Glomerular endothelial cell (primary cell): Measurements from ENCODE around the gene PHACTR4. TPM values are rescaled to one million over a fixed set of nuclear protein-coding genes. Genes with fewer than 3 reads are reported as not detected.
"Not testable (repeated sequence)": the region's sequence is repeated elsewhere in the genome, so short reads cannot be mapped to it uniquely, and the experiment has no call there.

Source experiments
- DNase-seq: peaks from one replicate; pipeline ENCODE4 v3.0.0-alpha.2; 2011; ENCODE audit warnings: low read depth, low spot score; ENCODE audit errors: extremely low read depth
- total RNA-seq: library from RNA; depleted of rRNA; stranded (reverse); fragments of >200 nt; gene quantifications from 2 replicates; pipeline ENCODE4 v1.2.3, GENCODE V29; 2015

Gene PHACTR4
- 16.6 and 25.9 TPM in 2 replicates for total RNA-seq

DNA sequence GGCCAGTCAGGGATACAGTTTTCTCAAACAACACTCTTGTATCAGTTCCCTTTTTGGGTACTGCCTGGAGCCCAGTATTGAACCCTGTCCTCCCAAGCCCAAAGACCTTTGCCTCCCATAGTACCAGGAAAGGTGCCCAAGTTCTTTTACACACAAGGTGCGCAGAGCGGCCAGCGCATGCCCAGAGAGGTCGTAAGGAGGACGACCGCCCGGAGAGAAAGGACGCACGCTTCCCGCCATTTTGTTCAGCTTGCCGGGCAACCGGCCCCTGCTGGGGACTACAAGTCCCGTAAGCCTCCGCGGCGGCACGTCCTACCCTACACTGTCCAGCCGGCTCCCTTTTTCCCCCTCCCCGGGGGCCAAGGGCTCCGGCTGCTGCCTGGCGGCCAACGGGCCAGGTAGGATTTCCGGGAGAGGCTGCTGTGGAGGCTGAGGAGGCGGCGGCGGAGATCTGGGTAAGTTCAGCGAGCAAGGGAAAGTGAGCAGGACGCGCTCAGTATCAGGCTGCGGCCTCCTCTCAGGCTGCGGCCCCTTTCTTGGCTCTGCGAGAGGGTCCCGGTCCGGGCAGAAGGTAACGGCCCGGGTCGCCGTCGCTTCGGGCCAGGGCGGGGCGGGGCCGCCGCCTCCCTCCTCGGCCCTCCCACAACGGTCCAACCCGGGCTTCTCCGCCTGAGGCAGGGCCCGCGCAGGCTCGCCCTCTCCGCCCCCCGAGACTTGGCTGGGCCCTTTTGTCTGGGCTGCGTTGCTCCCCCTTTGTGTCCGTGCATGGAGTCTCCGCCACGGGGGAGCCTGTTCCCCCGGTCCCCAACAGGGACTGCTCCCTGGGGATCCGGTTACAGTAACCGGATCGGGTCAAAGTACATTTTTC is at the start of gene PHACTR4:
TSS of gene PHACTR4 (plus strand) at position 370 of the 868 bp plus-strand sequence. CDS start 37,708 bp downstream, outside the sequence.
- no peak for DNase-seq

DNA sequence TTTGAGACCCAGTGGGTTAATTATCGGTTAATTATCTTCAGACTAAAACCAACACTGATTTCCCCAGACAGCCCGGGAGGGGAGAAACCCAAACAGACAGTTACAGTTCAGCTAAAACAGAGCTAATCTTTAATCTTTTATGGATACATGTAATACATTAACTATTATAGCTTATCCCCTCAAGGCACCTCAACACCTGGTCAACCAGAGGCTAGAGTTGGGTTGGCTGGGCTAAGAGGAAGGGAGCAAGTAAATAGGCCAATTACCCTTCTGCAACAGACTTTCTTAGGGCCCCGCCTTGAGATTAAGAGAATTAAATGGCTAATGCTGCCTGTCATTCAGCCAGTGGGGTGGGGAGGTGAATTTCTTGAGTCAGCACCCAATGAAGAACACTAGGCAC is 47.3 kb upstream of the PHACTR4 start:
- no peak for DNase-seq

DNA sequence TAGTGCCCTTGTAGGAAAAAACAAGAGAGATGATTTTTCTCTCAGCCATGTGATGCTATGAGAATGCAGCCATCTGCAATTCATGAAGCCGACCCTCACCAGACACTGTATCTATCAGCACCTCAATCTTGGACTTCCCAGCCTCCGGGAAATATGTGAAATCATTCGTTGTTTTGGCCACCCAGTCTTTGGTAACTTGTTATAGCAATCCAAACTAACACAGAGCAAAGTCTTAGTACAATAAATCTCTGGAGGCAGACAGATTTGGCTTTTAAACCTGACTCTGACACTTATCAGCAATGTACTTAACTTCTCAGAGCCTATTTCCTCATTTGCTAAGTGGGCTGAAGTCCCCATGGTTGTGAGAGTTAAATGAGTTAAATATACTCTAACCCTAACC is 45.8 kb upstream of the PHACTR4 start:
- no peak for DNase-seq

DNA sequence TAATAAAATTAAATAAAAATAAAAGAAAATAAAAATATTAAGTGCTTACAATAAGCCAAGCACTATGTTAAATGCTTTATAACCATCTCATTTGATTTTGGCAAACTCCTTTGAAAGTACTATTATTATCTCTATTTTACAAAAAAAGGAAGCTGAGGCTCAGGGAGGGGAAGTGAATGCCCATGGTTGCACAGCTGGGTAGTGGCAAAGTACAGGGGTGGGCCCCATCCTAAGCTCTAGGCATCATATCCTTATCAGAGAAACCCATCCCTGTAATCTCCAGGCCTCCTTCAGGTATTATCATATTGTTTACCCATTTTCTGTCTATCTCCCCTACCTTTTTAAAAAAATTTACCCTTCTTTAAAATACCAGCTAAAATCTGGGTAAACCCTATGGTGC is 43.0 kb upstream of the PHACTR4 start:
- no peak for DNase-seq

DNA sequence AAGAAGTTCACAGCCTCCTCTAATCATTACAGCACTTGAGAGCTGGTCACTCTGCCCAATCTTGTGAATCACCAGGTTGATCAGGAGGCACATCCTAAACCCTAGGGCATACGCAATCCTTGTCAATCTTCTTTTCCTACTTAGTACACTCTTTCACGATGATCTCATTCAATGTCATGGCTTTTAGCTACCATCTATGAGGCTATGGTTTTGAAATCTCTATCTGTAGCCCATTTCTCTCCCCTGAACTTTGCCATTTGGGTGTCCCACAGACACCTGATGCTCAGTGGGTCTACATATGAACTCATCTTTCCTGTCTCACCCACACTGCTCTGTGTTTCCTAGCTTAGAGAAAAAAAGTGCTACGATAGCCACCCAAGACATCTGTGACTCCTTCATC is 42.6 kb upstream of the PHACTR4 start:
- no peak for DNase-seq

DNA sequence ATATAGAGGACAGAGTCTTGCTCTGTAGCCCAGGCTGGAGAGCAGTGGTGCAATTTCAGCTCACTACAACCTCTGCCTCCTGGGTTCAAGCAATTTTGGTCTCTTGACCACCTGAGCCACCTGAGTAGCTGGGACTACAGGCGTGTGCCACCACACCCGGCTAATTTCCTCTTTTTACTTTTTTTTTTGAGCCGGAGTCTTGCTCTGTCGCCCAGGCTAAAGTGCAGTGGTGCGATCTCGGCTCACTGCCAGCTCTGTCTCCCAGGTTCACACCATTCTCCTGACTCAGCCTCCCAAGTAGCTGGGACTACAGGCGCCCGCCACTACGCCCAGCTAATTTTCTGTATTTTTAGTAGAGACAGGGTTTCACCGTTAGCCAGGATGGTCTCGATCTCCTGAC is 42.1 kb upstream of the PHACTR4 start:
- DNase-seq, result not testable (repeated sequence)

DNA sequence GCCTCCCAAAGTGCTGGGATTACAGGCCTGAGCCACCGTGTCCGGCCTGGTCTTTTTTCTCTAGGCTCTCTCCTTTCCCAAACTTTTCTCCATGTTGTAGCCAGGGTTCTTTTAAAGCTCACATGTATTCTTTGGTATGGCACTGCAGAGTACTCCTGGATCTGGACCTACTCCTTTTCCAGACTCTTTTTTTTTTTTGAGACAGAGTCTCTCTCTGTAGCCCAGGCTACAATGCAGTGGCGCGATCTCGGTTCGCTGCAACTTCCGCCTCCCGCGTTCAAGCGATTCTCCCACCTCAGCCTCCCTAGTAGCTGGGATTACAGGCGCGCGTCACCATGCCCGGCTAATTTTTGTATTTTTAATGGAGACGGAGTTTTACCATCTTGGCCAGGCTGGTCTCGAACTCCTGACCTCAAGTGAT is 41.3 kb upstream of the PHACTR4 start:
- DNase-seq, result no peak

DNA sequence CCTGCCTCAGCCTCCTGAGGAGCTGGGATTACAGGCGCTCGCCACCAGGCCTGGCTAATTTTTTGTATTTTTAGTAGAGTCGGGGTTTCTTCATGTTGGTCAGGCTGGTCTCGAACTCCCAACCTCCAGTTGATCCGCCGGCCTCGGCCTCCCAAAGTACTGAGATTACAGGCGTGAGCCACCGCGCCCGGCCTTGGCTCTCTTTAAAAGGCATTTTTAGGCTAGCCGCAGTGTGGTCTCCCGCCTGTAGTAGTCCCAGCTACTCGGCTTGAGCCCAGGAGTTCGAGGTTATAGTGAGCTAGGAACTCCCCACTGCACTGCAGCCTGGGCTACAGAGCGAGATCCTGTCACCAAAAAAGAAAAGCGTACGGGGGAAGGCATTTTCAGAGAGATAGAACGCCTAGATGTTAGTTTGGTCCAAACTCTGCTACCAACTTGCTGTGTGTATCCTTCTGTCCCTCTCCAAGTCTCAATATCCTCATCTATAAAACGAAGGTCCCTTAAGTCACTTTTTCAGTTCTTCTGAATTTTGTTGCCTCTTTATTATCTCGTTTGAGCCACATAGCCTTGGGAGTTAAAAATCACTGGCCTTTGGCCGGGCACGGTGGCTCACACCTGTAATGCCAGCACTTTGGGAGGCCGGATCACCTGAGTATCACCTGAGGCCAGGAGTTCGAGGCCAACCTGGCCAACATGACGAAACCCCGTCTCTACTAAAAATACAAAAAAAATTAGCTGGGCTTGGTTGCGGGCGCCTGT is 40.0 kb upstream of the PHACTR4 start:
- no peak for DNase-seq

DNA sequence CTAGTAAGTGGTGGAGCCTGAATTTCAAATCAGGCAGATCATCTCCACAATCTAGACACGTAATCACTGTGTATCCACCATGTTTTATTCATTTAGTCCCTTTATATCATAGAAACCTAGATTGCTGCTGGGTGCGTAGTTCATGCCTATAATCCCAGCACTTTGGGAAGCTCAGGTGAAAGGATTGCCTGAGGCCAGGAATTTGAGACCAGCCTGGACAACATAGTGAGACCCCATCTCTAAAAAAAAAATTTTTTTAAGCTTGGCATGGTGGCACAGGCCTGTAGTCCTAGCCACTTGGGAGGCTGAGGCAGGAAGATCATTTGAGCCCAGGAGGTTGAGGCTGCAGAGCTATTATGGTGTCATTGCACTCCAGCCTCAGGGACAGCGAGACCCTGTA is 30.6 kb upstream of the PHACTR4 start:
- DNase-seq, result no peak

DNA sequence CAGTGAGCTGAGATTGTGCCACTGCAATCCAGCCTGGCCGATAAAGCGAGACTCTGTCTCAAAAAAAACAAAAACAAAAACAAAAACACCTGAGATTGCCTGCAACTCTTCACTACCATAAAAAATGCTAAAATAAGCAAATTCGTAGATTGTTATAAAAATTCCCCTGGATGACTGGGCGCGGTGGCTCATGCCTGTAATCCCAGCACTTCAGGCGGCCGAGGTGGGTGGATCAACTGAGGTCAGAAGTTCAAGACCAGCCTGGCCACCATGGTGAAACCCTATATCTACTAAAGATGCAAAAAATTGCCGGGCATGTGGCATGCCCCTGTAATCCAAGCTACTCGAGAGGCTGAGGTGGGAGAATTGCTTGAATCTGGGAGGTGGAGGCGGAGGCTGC is 30.0 kb upstream of the PHACTR4 start:
- DNase-seq, result no peak

DNA sequence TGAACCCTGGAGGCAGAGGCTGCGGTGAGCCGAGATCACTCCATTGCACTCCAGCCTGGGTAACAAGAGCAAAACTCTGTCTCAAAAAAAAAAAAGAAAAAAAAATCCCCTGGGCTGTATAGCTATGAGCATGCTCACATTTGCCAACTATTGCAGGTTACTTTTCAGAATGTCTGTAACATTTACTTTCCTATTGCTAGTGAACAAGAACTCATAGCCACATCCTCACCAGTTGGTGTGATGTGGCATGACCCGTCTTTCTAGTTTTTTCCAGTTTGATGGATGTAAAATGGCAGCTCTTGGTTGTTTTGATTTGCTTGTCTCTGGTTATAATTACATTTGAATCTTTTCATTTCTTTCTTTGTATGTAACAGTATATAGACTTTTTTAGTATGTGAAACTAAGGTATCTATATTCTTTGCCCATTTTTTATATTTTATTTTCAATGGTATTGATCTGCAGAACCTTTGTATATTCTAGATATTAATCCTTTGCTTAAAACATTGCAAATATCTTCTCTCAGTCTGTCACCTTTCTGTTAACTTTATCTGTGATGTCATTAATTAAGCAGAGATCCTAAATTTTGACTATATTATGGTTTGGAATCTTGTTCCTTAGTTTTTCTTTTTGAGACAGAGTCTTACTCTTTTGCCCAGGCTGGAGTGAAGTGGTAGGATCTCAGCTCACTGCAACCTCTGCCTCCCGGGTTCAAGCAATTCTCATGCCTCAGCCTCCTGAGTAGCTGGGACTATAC is 29.1 kb upstream of the PHACTR4 start:
- no peak for DNase-seq

DNA sequence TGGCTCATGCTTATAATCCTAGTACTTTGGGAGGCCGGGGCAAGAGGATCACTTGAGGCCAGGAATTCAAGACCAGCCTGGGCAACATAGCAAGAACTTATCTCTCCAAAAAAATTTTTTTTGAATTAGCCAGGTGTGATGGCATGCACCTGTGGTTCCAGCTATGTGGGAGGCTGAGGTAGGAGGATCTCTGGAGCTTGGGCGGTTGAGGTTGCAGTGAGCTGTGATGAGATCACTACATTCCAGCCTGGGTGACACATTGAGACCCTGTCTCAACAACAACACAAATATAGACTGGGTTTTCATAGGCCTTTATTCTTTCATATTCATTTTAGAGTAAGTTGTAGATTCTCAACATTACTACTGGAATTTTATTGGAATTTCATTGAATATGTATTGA is 27.9 kb upstream of the PHACTR4 start:
- no peak for DNase-seq

DNA sequence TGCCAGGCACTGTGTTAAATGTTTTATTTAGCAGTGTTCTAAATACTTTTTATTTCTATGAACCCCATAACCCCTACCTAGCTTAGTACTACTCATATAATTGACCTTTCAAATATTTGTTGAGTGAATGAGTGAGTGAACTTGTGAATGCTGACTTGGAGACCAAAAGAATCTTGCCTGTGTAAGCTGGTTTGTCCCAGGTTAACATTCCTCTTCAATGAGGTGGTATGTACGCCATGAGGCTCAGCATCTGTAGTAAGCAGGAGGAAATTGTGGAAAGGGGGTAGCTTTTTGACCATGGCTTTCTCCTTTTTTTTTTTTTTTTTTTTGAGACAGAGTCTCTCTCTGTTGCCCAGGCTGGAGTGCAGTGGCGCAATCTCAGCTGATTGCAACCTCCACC is 26.1 kb upstream of the PHACTR4 start:
- DNase-seq, result no peak

DNA sequence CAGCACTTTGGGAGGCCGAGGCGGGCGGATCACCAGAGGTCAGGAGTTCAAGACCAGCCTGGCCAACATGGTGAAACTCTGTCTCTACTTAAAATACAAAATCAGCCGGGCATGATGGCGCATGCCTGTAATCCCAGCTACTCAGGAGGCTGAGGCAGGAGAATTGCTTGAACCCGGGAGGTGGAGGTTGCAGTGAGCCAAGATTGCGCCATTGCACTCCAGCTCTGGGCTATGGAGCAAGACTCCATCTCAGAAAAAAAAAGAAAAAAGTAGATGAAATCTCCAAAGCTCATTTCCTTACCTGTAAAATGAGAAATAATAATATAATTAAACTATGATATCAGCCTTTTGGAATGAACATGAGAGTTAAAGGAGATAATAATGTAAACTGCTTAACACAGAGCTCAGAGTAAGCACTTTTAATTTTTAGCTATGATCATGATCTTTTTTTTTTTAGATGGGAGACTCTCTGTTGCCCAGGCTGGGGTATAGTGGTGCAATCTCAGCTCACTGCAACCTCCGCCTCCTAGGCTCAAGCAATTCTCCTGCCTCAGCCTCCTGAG is 16.2 kb upstream of the PHACTR4 start:
- not testable (repeated sequence) for DNase-seq

DNA sequence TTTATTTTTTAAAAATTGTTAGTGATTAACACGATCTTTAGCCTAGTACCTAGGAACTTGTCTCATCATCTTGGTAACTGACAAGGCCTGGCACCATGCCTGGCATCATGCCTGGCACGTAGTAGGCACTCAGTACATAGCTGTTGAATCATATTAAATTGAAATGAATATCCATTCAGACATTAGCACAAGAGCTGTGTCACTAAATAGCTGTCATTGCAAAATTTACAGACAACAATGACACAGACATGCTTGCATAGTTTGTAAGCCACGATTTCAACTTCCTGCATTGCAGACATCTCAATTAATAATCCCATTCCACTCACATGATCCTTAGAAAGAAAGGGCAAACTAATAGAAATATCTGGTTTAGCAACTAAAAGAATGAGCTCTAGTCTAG is 15.4 kb upstream of the PHACTR4 start:
- DNase-seq, result no peak

DNA sequence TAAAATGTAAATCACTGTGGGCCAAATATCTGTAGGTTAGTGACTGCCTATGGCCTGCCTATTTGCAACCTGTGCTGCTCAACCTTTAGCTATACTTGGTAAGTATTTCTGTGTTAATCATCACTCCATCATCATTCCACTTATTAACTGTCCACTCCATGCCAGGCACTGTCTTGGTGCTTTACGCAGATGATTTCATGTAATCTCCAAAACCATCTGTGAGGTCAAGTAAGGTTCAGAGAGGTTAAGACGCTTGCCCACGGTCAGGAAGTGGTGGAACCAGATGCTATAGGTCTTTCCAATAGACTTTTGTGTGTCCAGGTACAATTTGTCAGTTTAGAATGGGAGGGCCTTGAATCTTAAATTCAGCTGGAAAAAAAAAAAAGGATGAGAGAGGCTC is 10.8 kb upstream of the PHACTR4 start:
- DNase-seq, result no peak

DNA sequence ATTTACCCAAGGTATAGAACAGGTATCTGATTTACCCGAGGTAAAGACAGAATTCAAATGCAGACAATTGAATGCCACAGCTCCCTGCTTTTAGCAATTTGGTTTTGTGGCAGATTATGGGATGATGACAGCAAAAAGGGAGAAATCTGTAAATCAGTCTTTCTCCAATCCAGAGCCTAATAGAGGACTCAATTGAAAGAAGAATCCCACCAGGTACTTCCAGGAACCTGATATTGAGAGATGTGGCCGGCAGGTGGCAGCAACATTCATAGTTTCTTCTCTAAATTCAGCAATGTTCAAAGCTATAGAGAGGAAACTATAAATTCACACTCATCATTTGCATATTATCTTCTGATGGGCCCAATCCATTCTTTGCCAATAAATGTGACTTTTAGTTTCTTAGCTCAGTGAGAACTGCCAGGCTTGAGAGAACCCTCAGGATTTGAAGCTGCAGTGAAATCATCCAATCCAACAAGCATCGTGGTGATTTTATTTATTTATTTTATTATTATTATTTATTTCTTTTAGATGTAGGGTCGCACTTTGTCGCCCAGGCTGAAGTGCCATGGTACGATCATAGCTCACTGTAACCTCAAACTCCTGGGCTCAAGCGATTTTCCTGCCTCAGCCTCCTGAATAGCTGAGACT is 9.8 kb upstream of the PHACTR4 start:
- DNase-seq, result no peak

DNA sequence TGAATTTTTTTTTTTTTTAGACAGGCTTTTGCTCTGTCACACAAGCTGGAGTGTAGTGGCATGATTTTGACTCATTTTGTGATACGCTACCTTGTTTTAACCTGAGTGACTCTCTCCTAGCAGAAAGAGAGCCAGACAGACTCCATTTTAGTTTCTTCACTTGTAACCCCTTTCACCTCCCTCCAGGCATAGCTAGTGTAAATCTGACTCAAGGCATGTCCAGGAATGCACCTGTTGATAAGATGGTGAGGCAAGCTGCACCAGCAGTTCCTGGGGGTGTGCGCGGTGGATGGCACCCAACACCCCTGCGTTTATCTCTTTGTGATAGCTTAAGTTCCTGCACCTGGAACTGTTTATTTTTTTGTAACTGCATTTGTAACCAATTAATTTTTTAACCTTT is 4.7 kb upstream of the PHACTR4 start:
- DNase-seq, result no peak

DNA sequence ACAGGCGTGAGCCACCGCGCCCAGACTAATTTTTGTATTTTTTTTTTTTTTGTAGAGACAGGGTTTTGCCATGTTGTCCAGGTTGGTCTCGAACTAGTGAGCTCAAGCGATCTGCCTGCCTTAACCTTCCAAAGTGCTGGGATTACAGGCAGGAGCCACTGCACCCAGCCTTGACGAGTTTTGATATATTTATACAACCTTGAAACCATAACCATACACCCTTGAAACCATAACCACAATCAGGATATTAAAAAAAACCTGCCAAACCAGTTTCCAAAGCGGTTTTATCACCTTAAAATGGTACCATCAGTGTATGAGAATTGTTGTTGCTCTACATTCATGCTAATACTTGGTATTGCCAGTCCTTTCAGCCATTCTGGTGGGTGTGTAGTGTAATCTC is 3.7 kb upstream of the PHACTR4 start:
- no peak for DNase-seq

DNA sequence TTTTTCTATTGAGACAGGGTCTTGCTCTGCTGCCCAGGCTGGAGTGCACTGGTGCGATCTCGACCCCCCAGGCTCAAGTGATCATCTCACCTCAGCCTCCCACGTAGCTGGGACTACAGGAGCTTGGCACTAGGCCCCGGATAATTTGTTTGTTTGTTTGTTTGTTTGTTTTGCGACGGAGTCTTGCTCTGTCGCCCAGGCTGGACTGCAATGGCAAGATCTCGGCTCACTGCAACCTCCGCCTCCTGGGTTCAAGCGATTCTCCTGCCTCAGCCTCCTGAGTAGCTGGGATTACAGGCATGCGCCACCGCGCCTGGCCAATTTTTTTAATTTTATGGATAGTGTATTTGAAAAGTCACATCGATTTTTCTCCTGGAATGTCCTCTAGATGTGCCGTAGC is 932 bp upstream of the PHACTR4 start:
- not testable (repeated sequence) for DNase-seq
